PC-9 (cell line): Measurements from ENCODE around the gene CCDC141.

Experiments
- EZH2 ChIP-seq: fragments of 200-600 bp; sonication (generic); IDR thresholded peaks from 2 replicates; pipeline ENCODE4 v1.8.0; 2017; ENCODE audit warnings: antibody characterized with exemption, low read depth
- TF ChIP-seq, protein P1 (sequence below): fragments of 200-600 bp; sonication (generic); conservative IDR thresholded peaks from 2 replicates; pipeline ENCODE4 v1.6.1; 2017; ENCODE audit warnings: mixed run types, antibody characterized with exemption, mild to moderate bottlenecking, moderate library complexity

DNA sequence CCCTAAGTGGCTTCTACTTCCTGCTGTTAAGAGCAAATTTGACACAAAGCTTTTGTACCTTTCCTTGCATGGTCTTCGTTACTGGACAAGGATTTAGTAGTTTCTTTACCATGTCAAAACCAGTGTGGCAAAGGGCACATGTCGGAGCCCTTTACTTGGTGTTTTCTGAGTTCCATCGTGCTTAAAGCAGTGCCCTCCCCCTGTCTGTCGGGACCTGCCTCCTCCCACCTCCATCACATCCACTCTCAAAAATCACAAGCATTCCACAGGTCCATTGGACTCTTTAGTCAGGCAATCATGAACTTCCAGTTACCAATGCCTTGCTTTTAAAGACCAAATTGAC lies 763 bp downstream of the CCDC141 start:
- TF ChIP-seq, protein P1, sequence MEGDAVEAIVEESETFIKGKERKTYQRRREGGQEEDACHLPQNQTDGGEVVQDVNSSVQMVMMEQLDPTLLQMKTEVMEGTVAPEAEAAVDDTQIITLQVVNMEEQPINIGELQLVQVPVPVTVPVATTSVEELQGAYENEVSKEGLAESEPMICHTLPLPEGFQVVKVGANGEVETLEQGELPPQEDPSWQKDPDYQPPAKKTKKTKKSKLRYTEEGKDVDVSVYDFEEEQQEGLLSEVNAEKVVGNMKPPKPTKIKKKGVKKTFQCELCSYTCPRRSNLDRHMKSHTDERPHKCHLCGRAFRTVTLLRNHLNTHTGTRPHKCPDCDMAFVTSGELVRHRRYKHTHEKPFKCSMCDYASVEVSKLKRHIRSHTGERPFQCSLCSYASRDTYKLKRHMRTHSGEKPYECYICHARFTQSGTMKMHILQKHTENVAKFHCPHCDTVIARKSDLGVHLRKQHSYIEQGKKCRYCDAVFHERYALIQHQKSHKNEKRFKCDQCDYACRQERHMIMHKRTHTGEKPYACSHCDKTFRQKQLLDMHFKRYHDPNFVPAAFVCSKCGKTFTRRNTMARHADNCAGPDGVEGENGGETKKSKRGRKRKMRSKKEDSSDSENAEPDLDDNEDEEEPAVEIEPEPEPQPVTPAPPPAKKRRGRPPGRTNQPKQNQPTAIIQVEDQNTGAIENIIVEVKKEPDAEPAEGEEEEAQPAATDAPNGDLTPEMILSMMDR = no peak
- TF ChIP-seq EZH2 = no peak
